ENCODE data around the gene DLX2. TPM values are rescaled to one million over a fixed set of nuclear protein-coding genes. Genes with fewer than 3 reads are reported as not detected.
A peak's percentile ranks its signal among the peaks of the same experiment; 100 is the strongest.

The DLX2 gene
- total and polyA plus RNA-seq, 10 of the 15 experiments (the other 5 are each of a cell fraction or from before 2014, with no cell fraction given), result 0.03 TPM; not detected in 9

DNA sequence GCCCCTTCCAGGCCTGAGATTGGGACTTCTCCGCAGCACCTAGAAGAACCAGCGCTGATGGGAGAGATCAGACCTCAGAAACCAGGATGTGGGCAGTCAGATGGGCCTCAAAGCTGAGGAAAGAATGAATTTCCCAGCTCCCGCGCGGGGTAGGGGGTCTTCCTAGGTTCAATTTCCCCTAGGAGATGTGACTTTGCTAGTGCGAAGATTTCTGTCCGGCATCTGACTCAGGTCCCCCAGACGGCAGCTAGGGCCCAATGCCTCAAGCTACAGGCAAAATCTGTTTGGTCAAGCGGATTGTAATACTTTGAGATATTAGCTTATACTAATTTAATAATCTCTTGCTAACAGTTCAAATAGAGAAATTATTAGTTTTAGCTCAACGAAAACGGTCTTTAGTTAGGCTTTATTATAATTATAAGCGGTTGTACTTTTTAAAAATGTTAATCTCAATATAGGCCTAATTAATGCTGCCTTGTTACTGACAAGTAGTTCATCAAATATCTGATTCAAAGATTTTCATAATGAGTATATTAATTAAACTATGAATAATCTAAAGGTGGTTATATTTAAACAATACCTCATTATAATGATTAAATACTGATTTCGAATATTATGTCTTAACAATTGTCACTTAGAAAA lies 11.6 kb downstream of the DLX2 start:
- BruUV-seq (replicated peaks), result no TSS peak
- TF ChIP-seq, protein P1, sequence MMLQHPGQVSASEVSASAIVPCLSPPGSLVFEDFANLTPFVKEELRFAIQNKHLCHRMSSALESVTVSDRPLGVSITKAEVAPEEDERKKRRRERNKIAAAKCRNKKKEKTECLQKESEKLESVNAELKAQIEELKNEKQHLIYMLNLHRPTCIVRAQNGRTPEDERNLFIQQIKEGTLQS (IDR thresholded peaks at IDR 0.05; ENCODE audit: borderline replicate concordance, extremely low read depth, low read depth, low read length), result no peak
- TF ChIP-seq, protein P2, sequence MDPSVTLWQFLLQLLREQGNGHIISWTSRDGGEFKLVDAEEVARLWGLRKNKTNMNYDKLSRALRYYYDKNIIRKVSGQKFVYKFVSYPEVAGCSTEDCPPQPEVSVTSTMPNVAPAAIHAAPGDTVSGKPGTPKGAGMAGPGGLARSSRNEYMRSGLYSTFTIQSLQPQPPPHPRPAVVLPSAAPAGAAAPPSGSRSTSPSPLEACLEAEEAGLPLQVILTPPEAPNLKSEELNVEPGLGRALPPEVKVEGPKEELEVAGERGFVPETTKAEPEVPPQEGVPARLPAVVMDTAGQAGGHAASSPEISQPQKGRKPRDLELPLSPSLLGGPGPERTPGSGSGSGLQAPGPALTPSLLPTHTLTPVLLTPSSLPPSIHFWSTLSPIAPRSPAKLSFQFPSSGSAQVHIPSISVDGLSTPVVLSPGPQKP (IDR thresholded peaks at IDR 0.05; ENCODE audit: low read depth, low read length), result no peak
- no peak for TF ChIP-seq RUNX3 (IDR thresholded peaks at IDR 0.05; ENCODE audit: low read length)
- TF ChIP-seq ETV6 (conservative IDR thresholded peaks at IDR 0.05 in 1 of 2, IDR thresholded peaks at IDR 0.05 in 1 of 2; ENCODE audit: borderline replicate concordance in 1 of 2, low read depth in 1 of 2), result no peak
- TF ChIP-seq, protein P3, sequence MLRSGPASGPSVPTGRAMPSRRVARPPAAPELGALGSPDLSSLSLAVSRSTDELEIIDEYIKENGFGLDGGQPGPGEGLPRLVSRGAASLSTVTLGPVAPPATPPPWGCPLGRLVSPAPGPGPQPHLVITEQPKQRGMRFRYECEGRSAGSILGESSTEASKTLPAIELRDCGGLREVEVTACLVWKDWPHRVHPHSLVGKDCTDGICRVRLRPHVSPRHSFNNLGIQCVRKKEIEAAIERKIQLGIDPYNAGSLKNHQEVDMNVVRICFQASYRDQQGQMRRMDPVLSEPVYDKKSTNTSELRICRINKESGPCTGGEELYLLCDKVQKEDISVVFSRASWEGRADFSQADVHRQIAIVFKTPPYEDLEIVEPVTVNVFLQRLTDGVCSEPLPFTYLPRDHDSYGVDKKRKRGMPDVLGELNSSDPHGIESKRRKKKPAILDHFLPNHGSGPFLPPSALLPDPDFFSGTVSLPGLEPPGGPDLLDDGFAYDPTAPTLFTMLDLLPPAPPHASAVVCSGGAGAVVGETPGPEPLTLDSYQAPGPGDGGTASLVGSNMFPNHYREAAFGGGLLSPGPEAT (IDR thresholded peaks at IDR 0.05; ENCODE audit: low read depth), result no peak
- TF ChIP-seq SUZ12 (IDR thresholded peaks at IDR 0.05; ENCODE audit: unreplicated experiment), result peak; percentile 15
- no peak for TF ChIP-seq NFYA (IDR thresholded peaks at IDR 0.05; ENCODE audit: borderline replicate concordance, low read depth, low read length)
- TF ChIP-seq, protein P4, sequence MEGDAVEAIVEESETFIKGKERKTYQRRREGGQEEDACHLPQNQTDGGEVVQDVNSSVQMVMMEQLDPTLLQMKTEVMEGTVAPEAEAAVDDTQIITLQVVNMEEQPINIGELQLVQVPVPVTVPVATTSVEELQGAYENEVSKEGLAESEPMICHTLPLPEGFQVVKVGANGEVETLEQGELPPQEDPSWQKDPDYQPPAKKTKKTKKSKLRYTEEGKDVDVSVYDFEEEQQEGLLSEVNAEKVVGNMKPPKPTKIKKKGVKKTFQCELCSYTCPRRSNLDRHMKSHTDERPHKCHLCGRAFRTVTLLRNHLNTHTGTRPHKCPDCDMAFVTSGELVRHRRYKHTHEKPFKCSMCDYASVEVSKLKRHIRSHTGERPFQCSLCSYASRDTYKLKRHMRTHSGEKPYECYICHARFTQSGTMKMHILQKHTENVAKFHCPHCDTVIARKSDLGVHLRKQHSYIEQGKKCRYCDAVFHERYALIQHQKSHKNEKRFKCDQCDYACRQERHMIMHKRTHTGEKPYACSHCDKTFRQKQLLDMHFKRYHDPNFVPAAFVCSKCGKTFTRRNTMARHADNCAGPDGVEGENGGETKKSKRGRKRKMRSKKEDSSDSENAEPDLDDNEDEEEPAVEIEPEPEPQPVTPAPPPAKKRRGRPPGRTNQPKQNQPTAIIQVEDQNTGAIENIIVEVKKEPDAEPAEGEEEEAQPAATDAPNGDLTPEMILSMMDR (IDR thresholded peaks at IDR 0.05 in 2 of 3, conservative IDR thresholded peaks at IDR 0.05 in 1 of 3; ENCODE audit: control insufficient read depth in 2 of 3, extremely low read depth in 1 of 3, insufficient read depth in 1 of 3, low read depth in 3 of 3, low read length in 3 of 3), result no peak
- TF ChIP-seq CHD2 (IDR thresholded peaks at IDR 0.05; ENCODE audit: borderline replicate concordance, low read depth, low read length), result no peak
- Histone ChIP-seq H3K27me3 (replicated peaks in 1 of 2; ENCODE audit: control insufficient read depth in 2 of 2, insufficient read depth in 2 of 2, low read length in 1 of 2) (peaks cover 34 to 57% of the 10 kb centered on the region in 2 experiments), H4K20me1 (ENCODE audit: control insufficient read depth, insufficient read depth) (peaks cover 6% of the 10 kb centered on the region; the same call in 1 of the 2 replicates), H3K27ac (ENCODE audit: control insufficient read depth, insufficient read depth) (no peak overlapping the region), H3K9me3 (replicated peaks; ENCODE audit: control insufficient read depth, insufficient read depth, low read length) (no peaks in the 10 kb centered on the region; the same call in 2 of the 3 replicates), H3K9ac (ENCODE audit: control insufficient read depth, insufficient read depth, low read length) (no peak overlapping the region), H3K36me3 (ENCODE audit: control insufficient read depth in 2 of 2, insufficient read depth in 2 of 2, low read length in 1 of 2) (no peaks in the 10 kb centered on the region), H3K4me2 (ENCODE audit: control insufficient read depth, insufficient read depth) (no peak overlapping the region), H3K79me2 (ENCODE audit: control insufficient read depth, insufficient read depth, low read length) (no peaks in the 10 kb centered on the region), H3K4me3 (no peak overlapping the region), H3K4me1 (ENCODE audit: control insufficient read depth, insufficient read depth, low read length) (peaks cover 7% of the 10 kb centered on the region), H2AFZ (ENCODE audit: control insufficient read depth, low read depth, low read length) (no peak overlapping the region)
- ChIA-PET POLR2A (no interaction called here), SMC1A (ENCODE audit: uncharacterized antibody, unreplicated experiment) (interaction anchor here (1.2 kb wide), 1 partner anchor 39 kb away, joined by 4 read pairs; no protein-coding TSS in a partner anchor), CTCF (interaction anchor here (0.6 to 1.2 kb wide), 2 partner anchors 12 to 22 kb away, joined by 3 to 4 read pairs; partner anchors contain the start of gene DLX2), RAD21 (ENCODE audit: unreplicated experiment) (interaction anchor here (0.6 kb wide), 1 partner anchor 23 kb away, joined by 3 read pairs; no protein-coding TSS in a partner anchor)
- intact Hi-C loops (cut with micrococcal nuclease; ENCODE audit: unreplicated experiment) (no loop called here), in situ Hi-C loops (cut with MboI) (no loop called here)
- DNase-seq (ENCODE audit: low read depth, low spot score) (no peak), FAIRE-seq (no peak), ATAC-seq (no peak)
- WGBS (ENCODE audit: insufficient coverage, insufficient replicate concordance, low lambda C conversion rate, missing lambda C conversion rate), result 24% methylated on average over 13 of the region's 13 CpGs
